IMR-90 (cell line): Measurements from ENCODE around the gene COMP. TPM values are rescaled to one million over a fixed set of nuclear protein-coding genes. Genes with fewer than 3 reads are reported as not detected.

ENCODE experiments used
- ATAC-seq: fragments of 200-7000 bp; cut with Tn5 transposase; 2 replicates; pipeline ENCODE4 v1.9.1; 2020; ENCODE audit warnings: low read depth, mild to moderate bottlenecking, moderate library complexity
- BruUV-seq: library from RNA; stranded (reverse); fragments of 400-500 nt; replicated peaks from 2 replicates; lab custom pipeline; 2021; lab: Mats Ljungman, UMichigan
- CTCF ChIA-PET: fragments of 300-600 bp; formaldehyde crosslinking; extraction: SDS; loops from one replicate; lab custom pipeline; 2021; ENCODE audit warnings: antibody characterized with exemption; lab: Yijun Ruan, JAX
- POLR2A ChIA-PET: fragments of 300-600 bp; sonication (Branson Sonifier 250); formaldehyde crosslinking; loops from one replicate; lab custom pipeline; 2022; ENCODE audit warnings: antibody characterized with exemption; ENCODE audit not compliant: unreplicated experiment; lab: Charles Lee
- DNase-seq: peaks from one replicate; pipeline ENCODE4 v3.0.0; 2013
- H2AFZ ChIP-seq: replicated peaks from 2 replicates; pipeline ENCODE3; 2013; ENCODE audit warnings: low read length, mild to moderate bottlenecking; ENCODE audit not compliant: poor library complexity
- H2AK5ac ChIP-seq: 2 replicates; pipeline ENCODE4 v1.6.1; 2013; ENCODE audit warnings: low read depth, low read length, inconsistent platforms
- H2AK9ac ChIP-seq: replicated peaks from 2 replicates; pipeline ENCODE3; 2013; ENCODE audit warnings: mild to moderate bottlenecking, low read depth, low read length, moderate library complexity; ENCODE audit not compliant: poor library complexity
- H2BK120ac ChIP-seq: 2 replicates; pipeline ENCODE4 v1.6.1; 2013; ENCODE audit warnings: low read depth, low read length, inconsistent platforms
- H2BK15ac ChIP-seq: 3 replicates; pipeline ENCODE4 v1.6.1; 2013; ENCODE audit warnings: low read depth, low read length, inconsistent platforms
- H2BK20ac ChIP-seq: 2 replicates; pipeline ENCODE4 v1.6.1; 2013; ENCODE audit warnings: low read depth, mild to moderate bottlenecking, inconsistent platforms, low read length, moderate library complexity
- H2BK5ac ChIP-seq: 2 replicates; pipeline ENCODE4 v1.6.1; 2013; ENCODE audit warnings: mild to moderate bottlenecking, low read depth, low read length, inconsistent platforms; ENCODE audit not compliant: poor library complexity, severe bottlenecking
- H3K14ac ChIP-seq: replicated peaks from 2 replicates; pipeline ENCODE4 v1.6.1; 2013; ENCODE audit warnings: low read depth, low read length, inconsistent platforms
- H3K18ac ChIP-seq: 2 replicates; pipeline ENCODE4 v1.6.1; 2013; ENCODE audit warnings: low read depth, low read length, control low read depth
- H3K23ac ChIP-seq: 2 replicates; pipeline ENCODE4 v1.6.1; 2013; ENCODE audit warnings: low read depth, low read length, inconsistent platforms
- H3K27ac ChIP-seq: 2 replicates; pipeline ENCODE4 v1.5.1; 2013; ENCODE audit warnings: mild to moderate bottlenecking, control low read depth, low read length; ENCODE audit not compliant: insufficient read depth
- H3K27me3 ChIP-seq: 2 replicates; pipeline ENCODE4 v1.6.1; 2013; ENCODE audit warnings: low read length; ENCODE audit not compliant: control insufficient read depth, insufficient read depth
- H3K36me3 ChIP-seq: 2 replicates; pipeline ENCODE4 v1.6.1; 2013; ENCODE audit warnings: low read length, mixed read lengths; ENCODE audit not compliant: control insufficient read depth, insufficient read depth
- H3K4ac ChIP-seq: 2 replicates; pipeline ENCODE4 v1.6.1; 2013; ENCODE audit warnings: low read depth, low read length, inconsistent platforms
- H3K4me1 ChIP-seq: 2 replicates; pipeline ENCODE4 v1.6.1; 2013; ENCODE audit warnings: low read length, mixed read lengths; ENCODE audit not compliant: control insufficient read depth, insufficient read depth
- H3K4me2 ChIP-seq: 2 replicates; pipeline ENCODE4 v1.6.1; 2013; ENCODE audit warnings: low read depth, mild to moderate bottlenecking, control low read depth, low read length, moderate library complexity
- H3K4me3 ChIP-seq: 2 replicates; pipeline ENCODE4 v1.5.1; 2013; ENCODE audit warnings: low read depth, mild to moderate bottlenecking, control low read depth, low read length, moderate library complexity; ENCODE audit not compliant: insufficient read depth
- H3K56ac ChIP-seq: 2 replicates; pipeline ENCODE4 v1.6.1; 2013; ENCODE audit warnings: low read length, inconsistent platforms; ENCODE audit not compliant: insufficient read depth; ENCODE audit errors: extremely low read depth
- H3K79me1 ChIP-seq, 2 experiments: 2 replicates each; pipeline ENCODE4 v1.6.1; 2013; ENCODE audit warnings: low read length in 2 of 2, inconsistent platforms in 1 of 2, low read depth in 1 of 2
- H3K9ac ChIP-seq: 2 replicates; pipeline ENCODE4 v1.6.1; 2013; ENCODE audit warnings: low read depth, low read length, control low read depth
- H3K9me1 ChIP-seq: 2 replicates; pipeline ENCODE4 v1.6.1; 2013; ENCODE audit warnings: low read length, inconsistent platforms; ENCODE audit not compliant: insufficient read depth
- H3K9me3 ChIP-seq: 2 replicates; pipeline ENCODE4 v1.6.1; 2013; ENCODE audit warnings: low read length; ENCODE audit not compliant: control insufficient read depth, insufficient read depth
- H4K20me1 ChIP-seq: 2 replicates; pipeline ENCODE4 v1.6.1; 2013; ENCODE audit warnings: low read length, inconsistent platforms; ENCODE audit not compliant: insufficient read depth
- H4K5ac ChIP-seq: 2 replicates; pipeline ENCODE4 v1.6.1; 2013; ENCODE audit warnings: mild to moderate bottlenecking, low read depth, low read length, control low read depth
- H4K8ac ChIP-seq, 2 experiments: 2 replicates each; pipeline ENCODE4 v1.6.1; 2013; ENCODE audit warnings: low read depth in 2 of 2, low read length in 2 of 2, control low read depth in 1 of 2, inconsistent platforms in 1 of 2
- H4K91ac ChIP-seq: 2 replicates; pipeline ENCODE4 v1.6.1; 2013; ENCODE audit warnings: low read depth, low read length, inconsistent platforms; ENCODE audit not compliant: insufficient read depth
- BHLHE40 ChIP-seq: fragments of 150-350 bp; IDR thresholded peaks from 2 replicates; pipeline ENCODE4 v1.6.1; 2016; ENCODE audit warnings: mild to moderate bottlenecking, low read depth, low read length
- CEBPB ChIP-seq: IDR thresholded peaks from 2 replicates; pipeline ENCODE4 v1.6.1; 2012; ENCODE audit warnings: low read depth, low read length, improper control_type of control experiment
- CHD1 ChIP-seq: IDR thresholded peaks from 2 replicates; pipeline ENCODE4 v1.6.1; 2012; ENCODE audit warnings: low read depth, low read length, improper control_type of control experiment
- CTCF ChIP-seq: conservative IDR thresholded peaks from 2 replicates; pipeline ENCODE4 v1.5.1; 2012; ENCODE audit warnings: mild to moderate bottlenecking, low read depth, low read length, improper control_type of control experiment
- ELK1 ChIP-seq: fragments of 150-350 bp; IDR thresholded peaks from 2 replicates; pipeline ENCODE4 v1.6.1; 2016; ENCODE audit warnings: low read depth, mild to moderate bottlenecking, low read length, moderate library complexity, borderline replicate concordance
- FOS ChIP-seq: fragments of 150-350 bp; IDR thresholded peaks from 2 replicates; pipeline ENCODE4 v1.6.1; 2016; ENCODE audit warnings: low read depth, low read length
- MAFK ChIP-seq: IDR thresholded peaks from 2 replicates; pipeline ENCODE4 v1.6.1; 2012; ENCODE audit warnings: low read depth, low read length, improper control_type of control experiment
- MXI1 ChIP-seq: IDR thresholded peaks from 2 replicates; pipeline ENCODE4 v1.6.1; 2012; ENCODE audit warnings: low read depth, mild to moderate bottlenecking, low read length, moderate library complexity, borderline replicate concordance
- NFE2L2 ChIP-seq: fragments of 150-350 bp; IDR thresholded peaks from 2 replicates; pipeline ENCODE4 v1.6.1; 2016; ENCODE audit warnings: low read depth, mild to moderate bottlenecking, low read length
- POLR2A ChIP-seq: IDR thresholded peaks from 2 replicates; pipeline ENCODE4 v1.6.1; 2012; ENCODE audit warnings: mild to moderate bottlenecking, low read depth, low read length
- SMC3 ChIP-seq: fragments of 150-350 bp; IDR thresholded peaks from 2 replicates; pipeline ENCODE4 v1.6.1; 2016; ENCODE audit warnings: low read depth, mild to moderate bottlenecking, antibody characterized with exemption, low read length, moderate library complexity
- USF2 ChIP-seq: fragments of 150-350 bp; IDR thresholded peaks from 2 replicates; pipeline ENCODE4 v1.6.1; 2017; ENCODE audit warnings: mild to moderate bottlenecking, antibody characterized with exemption, low read length, low read depth
- WGBS, 2 experiments: methylation state at CpG; one replicate each; pipeline versions ENCODE4 v1.1.5 to v1.1.7; 2013; ENCODE audit warnings: missing lambda C conversion rate in 2 of 2; ENCODE audit not compliant: insufficient read length in 1 of 2; ENCODE audit errors: extremely low coverage in 2 of 2; 5-methylcytosine and 5-hydroxymethylcytosine counted together
- dilution Hi-C: fragments of 300-500 bp; cut with HindIII; formaldehyde crosslinking; loops from one replicate; pipeline ENCODE4 v1.14.3; 2018; ENCODE audit warnings: low sequenced_read_pairs; ENCODE audit not compliant: unreplicated experiment
- in situ Hi-C: fragments of 300-500 bp; cut with MboI; formaldehyde crosslinking; loops from 3 replicates; pipeline ENCODE4 v1.14.3; 2019; ENCODE audit warnings: low sequenced_read_pairs, inconsistent platforms, mixed read lengths
- intact Hi-C: fragments of 100-400 bp; cut with micrococcal nuclease; formaldehyde crosslinking; loops from 2 replicates; pipeline ENCODE4 v1.10.0; 2022
- polyA plus RNA-seq, 3 experiments: library from polyadenylated mRNA; depleted of rRNA; stranded (reverse); fragments of >200 nt; gene quantifications; 2 replicates each; pipeline ENCODE4 v1.2.3, GENCODE V29; 2012; ENCODE audit warnings: low replicate concordance in 1 of 3
- total RNA-seq: library from RNA; depleted of rRNA; stranded (reverse); fragments of >200 nt; gene quantifications from 2 replicates; pipeline ENCODE4 v1.2.3, GENCODE V29; 2012

The COMP gene
- total and polyA plus RNA-seq, 2 of the 4 experiments (the other 2 are of a cell fraction), result under 0.01 to 0.43 TPM

GRCh38 chr19:18783958-18784785 lies 6.9 kb downstream of the COMP start (continued):
- no peak for TF ChIP-seq SMC3

- H3K4ac ChIP-seq, result no peak overlapping the region
- 88% methylated on average over 13 of the region's 22 CpGs; no CpG with 5 or more reads in 1 of the 2 experiments for WGBS, 2 experiments
- peaks cover 4% of the 10 kb centered on the region for H3K9me3 ChIP-seq
- no peak overlapping the region for H2AK5ac ChIP-seq
- H3K4me2 ChIP-seq, result no peak overlapping the region
- intact Hi-C loops (no loop called here), dilution Hi-C loops (no loop called here), in situ Hi-C loops (no loop called here)
- POLR2A ChIA-PET, result no interaction called here
- H4K8ac ChIP-seq, result no peak overlapping the region
- H3K79me1 ChIP-seq, result no peaks in the 10 kb centered on the region
- no peak overlapping the region for H2BK20ac ChIP-seq
- H3K9me1 ChIP-seq, result peaks cover 2% of the 10 kb centered on the region; the same call in 1 of the 2 replicates
- H3K4me1 ChIP-seq, result no peaks in the 10 kb centered on the region; the same call in 1 of the 2 replicates
- no peak overlapping the region for H2BK120ac ChIP-seq
- H4K91ac ChIP-seq, result no peak overlapping the region
- H4K5ac ChIP-seq, result no peak overlapping the region
- no peak overlapping the region for H3K14ac ChIP-seq
- peaks cover 20% of the 10 kb centered on the region for H3K27me3 ChIP-seq
- no peak overlapping the region for H2BK15ac ChIP-seq
- no peak overlapping the region for H2AFZ ChIP-seq
- H3K36me3 ChIP-seq, result no peaks in the 10 kb centered on the region
- BruUV-seq, result no TSS peak
- ATAC-seq (no peak), DNase-seq (no peak)
- H2BK5ac ChIP-seq, result no peak overlapping the region
- CTCF ChIA-PET, result no interaction called here
- H3K9ac ChIP-seq, result no peak overlapping the region
- H4K20me1 ChIP-seq, result peaks cover 7% of the 10 kb centered on the region; the same call in 1 of the 2 replicates
- no peak overlapping the region for H2AK9ac ChIP-seq
- no peak overlapping the region for H3K4me3 ChIP-seq
- no peak overlapping the region for H3K23ac ChIP-seq
- H3K56ac ChIP-seq, result no peak overlapping the region
- H3K18ac ChIP-seq, result no peak overlapping the region
- H3K27ac ChIP-seq, result no peak overlapping the region
- TF ChIP-seq CEBPB (no peak), MXI1 (no peak), CTCF (no peak), ELK1 (no peak), MAFK (no peak), POLR2A (no peak), BHLHE40 (no peak), NFE2L2 (no peak), FOS (no peak), USF2 (no peak), CHD1 (no peak)
These were observed 8.4 kb downstream of the COMP start for GRCh38 chr19:18782559-18783225.
